Endometrial microvascular endothelial cells (primary cell): ENCODE measurements around the gene TMEM63A. TPM values are rescaled to one million over a fixed set of nuclear protein-coding genes. Genes with fewer than 3 reads are reported as not detected.
"Not testable (repeated sequence)": the region's sequence is repeated elsewhere in the genome, so short reads cannot be mapped to it uniquely, and the experiment has no call there.

Experiments
- in situ Hi-C: cut with HindIII; loops from 2 replicates; pipeline ENCODE4 v1.10.0; 2017; ENCODE audit warnings: low sequenced_read_pairs, low pct_unique_long_range_greater_than_20kb; ENCODE audit errors: inconsistent ontology term
- total RNA-seq: library from RNA; depleted of rRNA; stranded (reverse); fragments of >200 nt; gene quantifications from one replicate; pipeline ENCODE4 v1.2.3, GENCODE V29; 2015; ENCODE audit errors: inconsistent ontology term

Gene TMEM63A
- total RNA-seq, 1 donor from 2014 or later: 16.0 TPM

DNA sequence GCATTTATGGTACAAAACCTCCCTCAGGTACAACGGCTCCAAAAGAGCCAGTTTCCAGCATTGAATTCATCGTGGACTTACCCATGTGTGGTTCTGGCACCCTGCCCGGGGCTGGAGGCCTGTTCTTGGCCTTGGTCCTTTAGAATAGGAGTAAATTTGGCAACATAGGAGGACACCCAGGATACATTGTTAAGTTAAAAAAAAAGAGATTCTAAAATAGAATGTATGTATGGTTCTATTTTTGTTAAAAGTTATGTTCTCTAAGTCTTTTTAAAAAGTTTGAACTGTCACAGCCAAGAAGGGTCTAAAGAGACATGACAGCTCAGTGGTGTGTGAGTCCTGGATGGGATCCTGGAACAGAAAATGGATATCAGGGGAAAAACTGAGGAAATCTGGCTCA is 46.3 kb downstream of the TMEM63A start:
- in situ Hi-C loops: no loop called here

DNA sequence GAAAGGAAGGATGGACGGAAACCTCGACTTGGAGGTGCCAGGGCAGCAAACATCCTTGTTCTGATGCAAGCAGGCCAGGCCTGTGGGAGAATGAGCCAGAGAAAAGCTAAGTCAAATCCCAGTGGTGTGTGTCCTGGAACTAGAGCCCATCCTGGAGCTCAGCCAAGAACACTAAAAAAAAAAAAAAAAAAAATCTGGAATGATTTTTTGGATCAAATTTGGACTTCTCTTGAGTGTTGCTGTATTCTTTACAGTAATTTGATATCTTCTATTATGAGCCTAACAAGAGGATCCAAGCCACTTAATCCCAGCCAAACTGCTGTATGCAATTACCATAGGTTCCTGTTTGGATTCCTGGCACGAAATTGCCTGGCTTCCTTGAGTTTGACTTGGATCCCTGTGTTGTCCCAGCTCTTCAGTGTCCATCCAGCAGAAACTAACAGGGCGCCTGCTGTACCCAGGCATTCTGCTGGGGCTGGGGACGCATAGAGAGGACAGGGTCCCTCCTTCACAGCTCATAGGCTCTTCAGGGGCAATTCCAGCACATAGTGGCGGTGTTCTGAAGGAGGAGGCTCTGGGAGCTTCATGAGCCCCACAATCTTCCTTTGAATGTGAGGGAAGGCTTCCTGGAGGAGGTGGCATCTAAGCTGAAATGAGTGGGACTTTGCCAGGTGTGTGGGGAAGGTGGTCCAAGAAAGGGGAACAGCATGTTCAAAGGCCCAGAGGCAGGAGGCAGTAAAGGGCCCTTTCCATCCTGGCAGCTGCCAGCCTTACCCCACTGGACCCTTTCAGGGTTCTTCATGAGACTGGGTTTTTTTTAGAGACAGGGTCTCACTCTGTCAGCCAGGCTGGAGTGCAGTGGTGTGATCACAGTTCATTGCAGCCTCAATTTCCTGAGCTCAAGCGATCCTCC is 47.5 kb downstream of the TMEM63A start:
- in situ Hi-C loops: no loop called here

DNA sequence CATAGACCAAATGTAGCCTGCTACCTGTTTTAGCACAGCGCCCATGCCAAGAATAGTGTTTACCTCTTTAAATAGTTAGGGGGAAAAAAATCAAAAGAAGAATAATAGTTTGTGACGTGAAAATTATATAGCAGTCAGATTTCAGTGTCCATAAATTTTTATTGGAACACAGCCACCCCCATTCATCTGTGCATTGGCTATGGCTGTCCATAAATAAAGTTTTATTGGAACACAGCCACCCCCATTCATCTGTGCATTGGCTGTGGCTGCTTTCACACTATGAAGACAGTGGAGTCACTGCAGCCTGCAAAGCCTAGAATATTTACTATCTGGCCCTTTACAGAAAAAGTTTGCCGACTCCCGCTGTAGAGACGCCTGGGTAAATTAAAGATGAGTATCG is 51.3 kb downstream of the TMEM63A start:
- in situ Hi-C loops: no loop called here

DNA sequence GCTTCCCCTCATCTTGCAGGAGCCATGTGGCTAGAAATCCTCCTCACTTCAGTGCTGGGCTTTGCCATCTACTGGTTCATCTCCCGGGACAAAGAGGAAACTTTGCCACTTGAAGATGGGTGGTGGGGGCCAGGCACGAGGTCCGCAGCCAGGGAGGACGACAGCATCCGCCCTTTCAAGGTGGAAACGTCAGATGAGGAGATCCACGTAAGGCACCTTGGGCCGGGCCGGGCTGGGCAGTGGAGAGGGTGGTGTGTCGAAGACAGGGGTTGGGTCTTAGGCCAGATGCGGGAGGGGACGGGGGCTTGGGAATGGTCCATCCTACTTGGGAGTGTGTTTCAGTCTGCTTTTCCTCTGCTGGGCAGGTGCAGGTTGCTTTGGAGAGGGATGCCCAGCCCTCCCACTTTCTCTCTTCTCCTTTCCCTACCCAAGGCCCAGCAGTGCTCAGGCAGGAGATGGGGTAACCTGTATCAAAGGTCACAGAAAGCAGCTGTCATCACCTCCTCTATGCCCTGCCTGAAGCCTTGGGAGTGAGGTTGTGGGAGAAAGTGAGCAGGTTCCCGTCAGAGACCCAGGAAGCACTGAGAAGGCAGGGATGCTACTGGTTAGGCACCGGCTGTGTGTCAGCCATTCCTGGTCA is 53.4 kb downstream of the TMEM63A start:
- in situ Hi-C loops: no loop called here

DNA sequence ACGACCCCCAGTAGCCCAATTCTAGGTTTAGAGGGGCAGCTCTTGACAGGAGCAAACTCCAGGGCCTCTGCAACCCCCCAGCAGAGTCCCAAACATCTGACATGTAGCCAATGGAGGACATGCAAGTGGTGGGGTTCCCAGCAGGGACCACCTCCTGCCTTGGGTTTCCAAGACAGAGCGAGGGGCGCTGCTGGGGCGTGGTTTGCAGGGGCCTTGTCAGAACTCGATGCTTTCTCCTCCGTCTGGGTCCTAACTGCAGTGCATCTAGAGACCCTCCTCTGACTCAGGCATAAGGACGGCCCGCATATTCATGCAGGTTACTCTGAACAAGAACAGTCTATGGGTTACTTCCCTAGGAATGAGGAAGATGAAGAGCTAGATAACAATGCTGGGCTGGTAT is 55.1 kb downstream of the TMEM63A start:
- in situ Hi-C loops: no loop called here

DNA sequence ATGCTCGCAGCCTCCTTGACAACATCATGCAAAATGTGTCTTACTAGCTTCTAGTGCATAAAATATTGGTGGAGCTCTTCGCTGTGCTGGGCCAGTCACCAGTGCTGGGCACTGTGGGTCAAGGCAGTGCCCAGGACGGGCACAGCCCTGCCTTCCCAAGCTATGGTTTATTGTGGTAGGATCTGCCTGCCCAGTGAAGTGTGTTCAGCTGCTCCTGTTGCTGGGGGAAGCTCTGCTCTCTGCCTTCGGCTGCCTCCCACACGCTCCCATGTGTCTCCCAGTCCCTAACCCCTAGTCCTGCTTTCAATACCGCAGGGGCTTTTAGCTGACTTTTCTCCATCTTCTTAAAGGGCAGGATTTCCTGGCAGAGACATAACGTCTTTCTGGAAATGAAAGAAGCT is 56.6 kb downstream of the TMEM63A start:
- in situ Hi-C loops: no loop called here

DNA sequence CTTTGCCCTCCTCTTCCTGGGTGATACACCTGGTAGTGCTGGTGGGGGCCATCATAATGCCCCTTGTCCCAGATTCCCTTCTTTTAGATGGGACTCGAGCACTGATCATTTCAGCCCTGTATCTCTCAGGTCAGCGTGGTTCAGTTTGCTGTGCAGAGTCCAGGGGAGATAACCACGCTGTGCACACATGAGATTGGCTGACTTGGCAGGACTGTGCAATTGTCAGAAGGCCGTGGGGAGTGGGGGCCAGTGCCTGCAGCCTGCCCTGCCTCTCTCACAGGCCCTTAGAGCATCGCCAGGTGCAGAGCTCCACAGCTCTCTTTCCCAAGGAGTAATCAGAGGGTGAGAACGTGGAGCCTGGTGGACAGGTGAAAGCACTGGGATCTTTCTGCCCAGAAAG is 57.1 kb downstream of the TMEM63A start:
- in situ Hi-C loops: no loop called here

DNA sequence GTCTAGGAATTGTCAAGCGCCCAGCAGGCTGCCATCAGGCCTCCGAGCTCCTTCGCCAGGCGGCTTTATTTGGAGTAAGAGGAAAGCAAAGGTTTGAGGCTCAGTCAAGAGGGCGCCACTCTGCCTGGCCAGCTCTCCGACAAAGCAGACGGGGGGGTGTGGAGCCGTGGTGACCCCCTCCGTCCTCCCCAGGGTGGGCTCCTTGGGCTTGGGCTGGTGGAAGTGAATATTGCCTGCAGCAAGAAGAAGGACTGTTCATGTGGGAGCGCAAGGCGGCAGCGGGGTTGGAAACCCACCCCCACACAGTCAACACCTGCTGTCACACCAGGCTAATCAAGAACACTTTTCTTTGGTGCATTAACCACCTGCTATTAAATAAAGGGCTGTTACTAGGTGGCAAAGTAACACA is 57.6 kb downstream of the TMEM63A start:
- in situ Hi-C loops: no loop called here

DNA sequence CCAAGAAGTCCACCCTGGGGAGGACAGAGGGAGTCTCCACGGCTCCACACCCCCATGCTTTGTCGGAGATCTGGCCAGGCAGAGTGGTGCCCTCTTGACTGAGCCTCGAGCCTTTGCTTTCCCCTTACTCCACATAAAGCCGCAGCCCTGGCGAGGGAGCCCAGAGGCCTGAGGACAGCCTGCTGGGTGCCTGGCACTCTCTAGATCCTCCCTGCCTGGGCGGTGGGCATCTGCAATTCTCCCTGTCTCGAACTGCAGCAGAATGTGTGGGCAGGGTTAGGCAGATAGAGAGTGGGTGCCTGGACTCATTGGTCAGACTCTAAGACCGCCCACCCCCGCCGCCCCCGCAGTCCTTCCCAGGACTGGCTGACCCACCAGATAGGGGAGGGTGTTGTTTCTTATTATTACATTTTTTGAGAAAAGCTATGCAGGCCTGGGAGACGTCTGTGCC is 58.3 kb downstream of the TMEM63A start:
- in situ Hi-C loops: no loop called here

DNA sequence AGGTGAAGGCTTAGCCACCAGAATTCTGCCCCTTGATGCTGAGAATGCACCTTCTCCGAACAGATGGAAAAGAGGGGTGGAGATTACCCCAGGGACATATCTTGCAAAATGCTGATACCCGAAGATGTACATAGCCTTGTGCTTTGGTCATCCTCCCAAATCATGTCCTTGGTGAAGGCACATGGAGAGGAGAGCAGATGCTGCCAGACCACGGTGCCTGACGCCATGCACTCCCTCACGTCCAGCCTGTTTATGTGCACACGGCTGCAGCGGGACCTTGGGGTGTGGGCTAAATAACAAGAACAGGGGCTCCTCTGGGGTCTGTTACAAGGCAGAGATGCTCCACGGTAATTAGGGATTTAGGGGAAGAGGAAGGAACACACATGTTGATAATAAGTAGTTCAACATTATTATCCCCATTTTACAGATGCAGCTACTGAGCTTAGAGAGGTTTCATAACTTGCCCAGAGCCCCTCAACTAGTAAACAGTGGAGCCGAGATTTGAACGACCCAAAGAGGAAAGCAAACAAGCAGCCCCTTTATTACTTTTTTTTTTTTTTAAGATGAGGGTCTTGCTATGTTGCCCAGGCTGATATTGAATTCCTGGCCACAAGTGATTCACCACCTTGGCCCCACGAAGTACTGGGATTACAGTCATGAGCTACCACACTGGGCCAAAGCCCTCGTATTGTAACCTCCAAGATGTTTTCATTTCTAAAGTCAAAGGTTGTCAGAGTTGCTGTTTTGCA is 59.4 kb downstream of the TMEM63A start:
- in situ Hi-C loops: no loop called here

DNA sequence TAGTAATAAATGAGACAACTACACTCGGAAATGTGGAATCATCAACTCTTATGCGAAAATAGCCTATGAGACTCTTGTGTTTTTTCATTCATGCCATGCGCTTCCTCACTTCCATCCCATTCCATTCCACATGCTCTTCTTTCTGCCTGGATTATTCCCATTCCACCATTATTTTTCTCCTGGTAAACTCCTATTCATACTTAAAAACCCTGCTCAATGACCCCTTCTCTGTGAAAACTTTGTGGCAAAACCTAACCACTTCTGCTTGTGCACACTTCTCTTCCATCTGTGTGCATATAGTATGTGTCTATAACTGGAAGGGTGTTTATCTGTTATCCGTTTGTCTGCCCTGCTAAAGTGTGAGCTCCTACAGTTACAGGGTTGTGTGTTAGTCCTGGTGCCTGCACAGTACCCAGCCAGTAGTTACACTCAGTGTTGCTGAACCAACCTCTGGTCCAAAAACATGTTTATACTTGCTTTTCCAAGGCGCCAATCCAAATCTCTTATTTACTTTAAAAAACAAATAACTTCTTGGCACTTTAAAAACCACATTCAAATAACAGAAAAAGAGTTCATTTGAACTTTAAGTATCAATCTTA is 61.6 kb downstream of the TMEM63A start:
- in situ Hi-C loops: no loop called here

DNA sequence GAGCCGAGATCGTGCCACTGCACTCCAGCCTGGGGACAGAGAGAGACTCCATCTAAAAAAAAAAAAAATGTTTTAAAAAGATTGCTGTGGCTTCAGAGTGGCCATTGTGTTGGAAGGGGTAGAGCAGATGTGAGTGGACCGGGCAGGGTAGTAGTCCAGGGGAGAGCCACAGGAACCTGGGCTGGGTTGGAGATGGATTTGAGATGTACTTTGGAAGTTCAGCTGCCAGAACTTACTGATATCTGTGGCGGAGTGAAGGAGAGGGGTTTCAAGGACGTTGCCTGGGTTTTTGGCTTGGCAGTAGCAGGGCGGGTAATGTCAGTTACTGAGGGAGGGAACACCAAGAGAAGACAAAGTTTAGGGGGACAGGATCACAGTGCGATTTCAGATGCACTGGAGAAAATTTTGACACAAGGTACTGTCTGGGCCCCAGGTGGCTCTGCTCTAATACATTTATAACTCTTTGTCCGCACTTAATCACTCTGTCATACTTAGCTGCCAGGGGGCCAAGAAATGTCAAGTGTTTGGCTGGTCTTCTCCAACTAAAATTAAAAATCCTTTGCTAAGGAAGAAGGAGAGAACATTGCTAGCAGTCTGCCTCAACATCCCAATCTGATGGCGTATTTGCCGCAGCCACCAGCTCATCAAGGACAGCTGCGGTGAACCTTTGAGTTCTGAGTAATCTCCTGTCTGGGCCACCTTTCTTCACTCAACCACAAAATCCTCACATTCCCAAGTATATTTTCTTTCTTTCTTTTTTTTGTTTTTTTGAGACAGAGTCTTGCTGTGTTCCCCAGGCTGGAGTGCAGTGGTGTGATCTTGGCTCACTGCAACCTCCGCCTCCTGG is 62.6 kb downstream of the TMEM63A start:
- in situ Hi-C loops: no loop called here

DNA sequence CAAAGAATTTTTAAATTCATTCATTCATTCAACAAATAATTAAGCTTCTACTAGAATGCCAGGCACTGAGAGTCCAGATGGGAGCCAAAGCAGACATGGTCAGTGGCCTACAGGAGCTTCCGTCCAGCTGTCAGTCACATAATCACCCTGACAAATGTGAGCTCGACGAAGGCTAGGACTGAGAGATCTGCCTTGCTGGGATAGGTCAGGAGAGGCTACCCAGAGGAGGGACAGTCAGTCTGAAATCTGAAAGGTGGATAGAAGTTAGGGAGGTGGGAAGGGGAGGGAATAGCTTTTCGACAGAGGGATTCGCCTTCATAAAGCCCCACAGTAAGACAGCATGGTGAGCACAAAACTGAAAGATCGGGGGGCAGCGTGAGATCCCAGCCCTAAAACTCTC is 64.0 kb downstream of the TMEM63A start:
- in situ Hi-C loops: no loop called here

DNA sequence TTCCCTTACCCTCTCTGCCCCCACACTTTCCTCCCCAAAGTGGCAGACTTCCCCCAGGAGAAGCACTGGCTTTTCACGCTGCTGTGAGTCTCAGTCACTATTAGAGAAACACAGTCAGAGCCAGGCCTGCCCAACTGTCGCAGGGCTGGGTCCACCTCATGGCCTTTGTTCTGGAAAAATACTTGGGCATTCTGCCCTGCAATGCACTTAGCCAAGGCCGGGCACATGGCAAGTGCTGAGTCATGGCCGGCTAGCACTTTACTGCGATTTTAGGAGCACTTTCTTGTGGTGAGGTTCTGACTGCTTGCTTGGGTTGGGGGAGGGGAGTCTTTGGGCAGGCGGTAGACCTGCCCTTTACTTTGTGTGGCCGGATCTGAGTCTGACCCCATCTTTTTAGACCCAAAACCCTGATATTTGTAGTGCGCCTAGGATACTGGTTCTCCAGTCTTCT is 64.5 kb downstream of the TMEM63A start:
- in situ Hi-C loops: no loop called here

DNA sequence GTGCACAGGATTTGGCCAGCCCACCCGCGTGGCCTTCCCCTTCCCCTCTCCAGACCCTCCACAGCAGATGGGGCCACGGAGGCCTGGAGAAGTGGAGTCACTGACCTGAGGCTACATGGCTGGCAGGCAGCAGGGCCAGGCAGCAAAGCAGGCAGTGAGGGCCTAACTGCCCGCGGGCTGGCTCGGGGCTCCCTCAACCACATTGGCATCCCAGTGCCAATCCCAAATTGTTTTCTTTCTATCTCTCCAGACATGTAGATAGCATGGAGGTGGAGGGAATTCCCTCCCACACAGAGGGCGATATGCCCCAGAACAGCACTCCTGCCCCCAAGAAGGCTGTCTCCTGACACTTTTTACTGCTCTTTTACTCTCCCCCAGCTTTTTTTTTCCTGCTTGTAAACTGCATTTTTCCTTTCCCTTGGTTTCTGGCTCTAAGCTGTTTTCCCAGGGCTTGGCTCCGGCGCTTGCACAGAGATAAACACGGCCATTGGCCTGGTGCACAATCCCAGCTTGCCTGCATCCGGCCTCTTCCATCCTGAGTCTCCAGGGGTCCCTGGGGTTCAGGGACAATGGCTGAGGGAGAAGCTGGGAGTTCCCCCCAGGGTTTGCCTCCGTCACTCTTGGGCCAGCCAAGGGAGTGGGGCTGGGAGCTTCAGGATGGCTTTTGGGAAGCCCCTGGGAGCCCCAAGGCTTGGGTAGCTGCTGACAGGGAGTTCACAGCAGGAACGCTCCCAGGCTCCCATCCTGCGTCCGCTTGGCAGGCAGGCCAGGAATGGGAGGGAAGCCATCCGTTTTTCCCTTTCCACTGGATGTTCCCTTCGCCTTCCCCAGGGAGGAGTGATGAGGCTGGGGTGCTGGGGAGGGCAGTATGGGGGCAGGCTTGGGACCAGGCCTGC is 65.3 kb downstream of the TMEM63A start:
- in situ Hi-C loops: no loop called here

DNA sequence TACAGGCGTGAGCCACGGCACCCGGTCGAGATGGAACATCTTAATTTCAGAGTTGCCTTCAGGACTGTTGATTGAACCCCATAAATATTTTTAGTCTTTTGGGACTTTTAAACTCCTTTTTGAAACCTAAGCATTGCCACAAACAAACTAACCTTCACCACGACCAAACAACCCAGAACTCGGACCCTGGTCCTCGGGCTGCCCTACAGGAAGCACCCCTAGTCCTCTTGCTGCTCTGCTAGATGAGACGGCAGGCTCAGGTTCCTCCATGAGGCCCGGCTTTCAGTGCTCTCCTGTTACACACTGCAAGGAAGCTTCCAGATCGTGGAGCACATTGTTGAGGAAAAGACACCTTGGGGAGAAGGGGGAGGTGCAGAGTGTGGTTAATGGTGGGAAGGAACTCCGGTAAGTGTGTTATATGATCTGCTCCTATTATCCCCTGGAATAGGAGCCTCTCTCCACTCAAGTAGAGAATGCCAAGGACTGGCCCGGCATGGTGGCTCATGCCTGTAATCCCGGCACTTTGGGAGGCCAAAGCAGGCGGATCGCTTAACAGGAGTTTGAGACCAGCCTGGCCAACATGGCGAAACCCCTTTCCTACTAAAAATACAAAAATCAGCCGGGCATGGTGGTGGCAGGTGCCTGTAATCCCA is 66.5 kb downstream of the TMEM63A start:
- in situ Hi-C loops: no loop called here

DNA sequence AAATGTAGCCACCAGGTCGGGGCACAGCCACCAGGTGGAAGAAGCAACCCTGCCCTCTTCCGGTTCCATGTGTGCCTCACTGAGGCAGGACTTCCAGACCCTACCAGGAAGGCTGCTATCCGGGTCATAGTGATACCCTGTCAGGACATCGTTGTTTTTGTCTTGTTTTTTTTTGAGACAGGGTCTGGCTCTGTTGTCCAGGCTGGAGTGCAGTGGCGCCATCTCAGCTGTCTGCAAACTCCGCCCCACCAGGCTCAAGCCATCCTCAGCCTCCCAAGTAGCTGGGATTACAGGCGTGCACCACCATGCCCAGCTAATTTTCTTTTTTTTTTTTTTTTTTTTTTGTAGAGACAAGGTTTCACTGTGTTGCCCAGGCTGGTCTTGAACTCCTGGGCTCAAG is 67.1 kb downstream of the TMEM63A start:
- in situ Hi-C loops: not testable (repeated sequence)
